OCI-LY7 (cell line): ENCODE data around the gene GFRA4.

Experiments
- EZH2phosphoT487 ChIP-seq: fragments of 200-600 bp; sonication (generic); IDR thresholded peaks from 2 replicates; pipeline ENCODE4 v1.6.1; 2018; ENCODE audit warnings: low read depth, borderline replicate concordance, mild to moderate bottlenecking, mixed run types, antibody characterized with exemption, low read length, moderate library complexity, mixed read lengths
- TF ChIP-seq, protein P1 (sequence below): fragments of 200-600 bp; sonication (generic); conservative IDR thresholded peaks from 2 replicates; pipeline ENCODE4 v1.5.1; 2014; ENCODE audit warnings: mild to moderate bottlenecking, antibody characterized with exemption, low read length, moderate library complexity, mixed read lengths

DNA sequence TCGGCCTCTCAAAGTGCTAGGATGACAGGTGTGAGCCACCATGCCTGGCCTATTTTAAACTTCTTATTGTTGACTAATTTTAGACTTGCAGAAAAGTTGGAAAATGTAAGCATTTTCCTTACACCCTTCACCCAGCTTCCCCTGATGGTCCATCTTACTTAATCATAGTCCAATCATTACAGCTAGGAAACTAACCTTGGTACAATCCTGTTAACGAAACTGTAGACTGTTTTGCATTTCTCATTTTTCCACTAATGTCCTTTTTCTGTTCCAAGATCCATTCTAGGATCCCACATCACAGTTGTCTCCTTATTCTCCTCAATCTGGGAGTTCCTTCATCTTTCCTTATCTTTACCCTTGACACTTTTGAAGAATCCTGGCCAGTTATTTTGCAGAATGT lies 659 bp upstream of the GFRA4 start:
- no peak for TF ChIP-seq EZH2phosphoT487
- TF ChIP-seq, protein P1, sequence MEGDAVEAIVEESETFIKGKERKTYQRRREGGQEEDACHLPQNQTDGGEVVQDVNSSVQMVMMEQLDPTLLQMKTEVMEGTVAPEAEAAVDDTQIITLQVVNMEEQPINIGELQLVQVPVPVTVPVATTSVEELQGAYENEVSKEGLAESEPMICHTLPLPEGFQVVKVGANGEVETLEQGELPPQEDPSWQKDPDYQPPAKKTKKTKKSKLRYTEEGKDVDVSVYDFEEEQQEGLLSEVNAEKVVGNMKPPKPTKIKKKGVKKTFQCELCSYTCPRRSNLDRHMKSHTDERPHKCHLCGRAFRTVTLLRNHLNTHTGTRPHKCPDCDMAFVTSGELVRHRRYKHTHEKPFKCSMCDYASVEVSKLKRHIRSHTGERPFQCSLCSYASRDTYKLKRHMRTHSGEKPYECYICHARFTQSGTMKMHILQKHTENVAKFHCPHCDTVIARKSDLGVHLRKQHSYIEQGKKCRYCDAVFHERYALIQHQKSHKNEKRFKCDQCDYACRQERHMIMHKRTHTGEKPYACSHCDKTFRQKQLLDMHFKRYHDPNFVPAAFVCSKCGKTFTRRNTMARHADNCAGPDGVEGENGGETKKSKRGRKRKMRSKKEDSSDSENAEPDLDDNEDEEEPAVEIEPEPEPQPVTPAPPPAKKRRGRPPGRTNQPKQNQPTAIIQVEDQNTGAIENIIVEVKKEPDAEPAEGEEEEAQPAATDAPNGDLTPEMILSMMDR = no peak
